ENCODE results near the gene DNAJC1. TPM values are rescaled to one million over a fixed set of nuclear protein-coding genes. Genes with fewer than 3 reads are reported as not detected.

Gene DNAJC1
- total RNA-seq, 6 experiments from 2014 or later, result 16.0 to 106 (median 27.8) TPM

- H3K27me3 ChIP-seq, result no peaks in the 10 kb centered on the region
- peaks cover 0 to 8% (median 0%) of the 10 kb centered on the region in 4 donors for H3K4me1 ChIP-seq
- H3K9me3 ChIP-seq, result no peaks in the 10 kb centered on the region
- TF ChIP-seq CTCF (IDR thresholded peaks at IDR 0.05) (no peak), POLR2A (IDR thresholded peaks at IDR 0.05) (no peak)
- no peak overlapping the region for H3K4me3 ChIP-seq
- ATAC-seq (no peak), DNase-seq (no peak)
- 93% methylated on average over 2 of the region's 2 CpGs for WGBS (ENCODE audit: insufficient coverage, low coverage, low lambda C conversion rate, missing lambda C conversion rate)
- no peaks in the 10 kb centered on the region for H3K36me3 ChIP-seq
- intact Hi-C loops (cut with DNase I), result no loop called here
- H3K27ac ChIP-seq, result no peak overlapping the region
These were observed 27.2 kb downstream of the DNAJC1 start for GRCh38 chr10:21976280-21976679.

- H3K9me3 ChIP-seq, result no peaks in the 10 kb centered on the region
- TF ChIP-seq CTCF (IDR thresholded peaks at IDR 0.05) (no peak), POLR2A (IDR thresholded peaks at IDR 0.05) (no peak)
- ATAC-seq (peak; percentile 56 to 87 (median 66)), DNase-seq (no peak)
- no peaks in the 10 kb centered on the region for H3K27me3 ChIP-seq
- H3K27ac ChIP-seq, result no peak overlapping the region
- H3K4me1 ChIP-seq, result peaks cover 0 to 8% (median 0%) of the 10 kb centered on the region in 4 donors
- 11% methylated on average over 1 of the region's 1 CpG for WGBS (ENCODE audit: insufficient coverage, low coverage, low lambda C conversion rate, missing lambda C conversion rate)
- no peak overlapping the region for H3K4me3 ChIP-seq
- intact Hi-C loops (cut with DNase I), result no loop called here
- H3K36me3 ChIP-seq, result no peaks in the 10 kb centered on the region
These were observed 28.0 kb downstream of the DNAJC1 start for GRCh38 chr10:21975378-21975990.

- TF ChIP-seq CTCF (IDR thresholded peaks at IDR 0.05) (no peak), POLR2A (IDR thresholded peaks at IDR 0.05) (no peak)
- no peaks in the 10 kb centered on the region for H3K36me3 ChIP-seq
- DNase-seq (no peak), ATAC-seq (no peak)
- no peaks in the 10 kb centered on the region for H3K9me3 ChIP-seq
- no peak overlapping the region for H3K4me3 ChIP-seq
- H3K4me1 ChIP-seq, result peaks cover 0 to 8% (median 0%) of the 10 kb centered on the region in 4 donors
- WGBS (ENCODE audit: insufficient coverage, low coverage, low lambda C conversion rate, missing lambda C conversion rate), result 75% methylated on average over 1 of the region's 1 CpG
- no peaks in the 10 kb centered on the region for H3K27me3 ChIP-seq
- H3K27ac ChIP-seq, result no peak overlapping the region
- intact Hi-C loops (cut with DNase I), result no loop called here
These were observed 30.9 kb downstream of the DNAJC1 start for GRCh38 chr10:21972584-21972983.

GRCh38 chr10:21969326-21970287 lies 33.9 kb downstream of the DNAJC1 start:
- no peaks in the 10 kb centered on the region for H3K4me1 ChIP-seq
- intact Hi-C loops (cut with DNase I), result no loop called here
- 88% methylated on average over 5 of the region's 5 CpGs for WGBS (ENCODE audit: insufficient coverage, low coverage, low lambda C conversion rate, missing lambda C conversion rate)
- no peak overlapping the region for H3K4me3 ChIP-seq
- no peaks in the 10 kb centered on the region for H3K9me3 ChIP-seq
- H3K27ac ChIP-seq, result no peak overlapping the region
- ATAC-seq (no peak), DNase-seq (no peak)
- H3K36me3 ChIP-seq, result no peaks in the 10 kb centered on the region
- H3K27me3 ChIP-seq, result no peaks in the 10 kb centered on the region
- TF ChIP-seq CTCF (IDR thresholded peaks at IDR 0.05) (no peak), POLR2A (IDR thresholded peaks at IDR 0.05) (no peak)
